Activated T-cell treated with anti-CD3 and anti-CD28 coated beads for 48 hours (primary cell): ENCODE results near the gene CAMTA1.
"Not testable (repeated sequence)": the region's sequence is repeated elsewhere in the genome, so short reads cannot be mapped to it uniquely, and the experiment has no call there.

ENCODE experiments used
- DNase-seq: peaks from one replicate; pipeline ENCODE4 v3.0.0-alpha.2; 2020; ENCODE audit warnings: low read depth

Gene CAMTA1

DNA sequence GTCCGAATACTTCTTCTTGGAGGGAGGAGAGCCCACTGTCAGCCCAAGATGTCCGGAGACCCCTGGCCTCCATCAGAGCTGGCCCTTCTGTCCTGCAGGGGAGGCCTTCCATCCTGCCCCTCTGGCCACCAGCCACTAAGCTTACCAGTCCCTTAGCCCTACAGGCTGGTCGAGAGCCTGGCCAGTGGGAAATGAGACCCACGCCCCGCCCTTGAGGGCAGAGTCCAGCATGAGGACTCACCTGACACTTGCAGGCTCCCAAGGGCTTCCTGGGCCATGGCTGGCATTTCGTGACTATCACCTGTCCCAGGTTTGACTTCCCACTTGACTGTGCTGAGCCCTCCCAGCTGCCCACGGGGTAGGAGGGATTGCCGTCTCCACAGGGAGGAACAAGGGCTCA is 624.0 kb downstream of the CAMTA1 start:
- no peak for DNase-seq

DNA sequence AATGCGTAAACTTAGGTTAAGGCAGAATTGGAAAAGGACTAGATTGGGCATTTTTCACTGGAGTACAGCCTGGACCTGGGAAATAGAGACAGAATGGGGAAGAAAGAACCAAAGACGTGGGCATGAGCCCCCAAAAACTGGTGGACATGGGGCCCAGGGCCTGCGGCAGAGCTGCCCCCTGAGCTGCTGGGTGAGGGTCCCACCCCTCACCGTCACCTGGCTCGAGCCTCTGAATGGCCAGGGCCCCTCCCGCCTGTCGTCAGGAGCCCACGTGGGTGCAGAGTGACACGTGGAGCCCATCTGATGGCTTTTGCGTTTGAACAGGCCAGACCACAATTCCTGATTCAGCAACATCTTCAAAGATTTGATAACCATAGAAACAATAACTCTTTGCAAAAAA is 624.9 kb downstream of the CAMTA1 start:
- no peak for DNase-seq

DNA sequence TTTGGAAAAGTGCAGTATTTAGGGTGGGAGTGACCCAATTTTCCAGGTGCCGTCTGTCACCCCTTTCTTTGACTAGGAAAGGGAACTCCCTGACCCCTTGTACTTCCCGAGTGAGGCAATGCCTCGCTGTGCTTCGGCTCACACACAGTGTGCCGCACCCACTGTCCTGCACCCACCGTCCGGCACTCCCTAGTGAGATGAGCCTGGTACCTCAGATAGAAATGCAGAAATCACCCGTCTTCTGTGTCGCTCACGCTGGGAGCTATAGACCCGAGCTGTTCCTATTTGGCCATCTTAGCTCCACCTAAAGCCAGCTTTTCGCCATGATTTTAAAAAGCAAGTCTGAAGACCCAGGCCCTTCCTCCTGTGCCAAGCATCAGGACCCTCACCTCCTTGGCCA is 632.4 kb downstream of the CAMTA1 start:
- DNase-seq: not testable (repeated sequence)

GRCh38 chr1:7418442-7419080 is 633.3 kb downstream of the CAMTA1 start:
- no peak for DNase-seq

GRCh38 chr1:7420098-7420445 is 634.8 kb downstream of the CAMTA1 start:
- no peak for DNase-seq

- DNase-seq: no peak
These were observed 635.3 kb downstream of the CAMTA1 start for GRCh38 chr1:7420470-7421100.

- no peak for DNase-seq
These were observed 636.3 kb downstream of the CAMTA1 start for GRCh38 chr1:7421471-7422075.

DNA sequence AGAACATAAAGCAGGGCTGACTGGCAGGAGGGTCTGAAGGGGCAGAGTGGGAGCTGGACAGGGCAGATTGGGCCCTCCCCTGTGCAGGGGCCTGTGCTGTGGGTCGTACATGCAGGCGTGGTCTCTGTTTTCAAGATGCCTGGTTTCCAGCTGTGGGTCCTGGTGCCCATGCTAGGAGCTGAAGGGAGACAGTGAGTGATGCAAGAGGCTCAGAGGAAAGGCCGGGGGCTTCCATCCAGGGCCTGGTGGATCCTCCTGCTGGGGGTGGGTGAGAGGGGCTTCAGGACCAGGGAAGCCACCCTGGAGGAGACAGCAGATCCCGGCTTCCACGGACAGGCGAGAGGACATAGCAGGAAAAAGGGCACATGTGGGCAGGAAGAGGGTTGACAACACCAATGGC is 636.8 kb downstream of the CAMTA1 start:
- no peak for DNase-seq

GRCh38 chr1:7422561-7422960 is 637.3 kb downstream of the CAMTA1 start:
- DNase-seq: no peak

GRCh38 chr1:7422966-7423365 is 637.7 kb downstream of the CAMTA1 start:
- no peak for DNase-seq

DNA sequence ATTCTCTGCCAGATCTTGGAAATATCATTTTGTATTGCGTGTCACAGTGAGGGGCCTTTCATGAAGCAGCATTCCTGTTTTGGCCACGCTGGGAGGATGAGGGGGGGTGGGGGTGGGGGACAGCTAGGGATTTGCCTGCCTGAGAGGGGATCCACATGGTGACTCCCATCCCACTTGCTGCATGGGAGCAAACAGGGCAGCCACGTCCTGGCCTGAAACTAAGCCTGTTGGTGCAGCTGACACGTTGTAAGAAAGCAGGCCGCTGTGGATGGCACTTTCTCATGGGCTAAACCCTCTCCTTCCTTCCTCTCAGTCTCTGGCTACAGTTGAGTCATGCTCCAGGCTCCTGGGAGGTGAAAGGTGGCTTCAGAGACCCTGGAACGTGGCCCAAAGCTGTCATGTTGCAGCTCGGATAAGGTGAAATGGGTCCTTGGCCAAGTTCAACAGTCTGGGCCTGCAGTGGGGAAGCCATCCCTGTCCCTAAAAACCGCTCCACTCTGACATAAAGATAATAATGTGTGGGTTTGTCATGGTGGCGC is 639.2 kb downstream of the CAMTA1 start:
- no peak for DNase-seq

DNA sequence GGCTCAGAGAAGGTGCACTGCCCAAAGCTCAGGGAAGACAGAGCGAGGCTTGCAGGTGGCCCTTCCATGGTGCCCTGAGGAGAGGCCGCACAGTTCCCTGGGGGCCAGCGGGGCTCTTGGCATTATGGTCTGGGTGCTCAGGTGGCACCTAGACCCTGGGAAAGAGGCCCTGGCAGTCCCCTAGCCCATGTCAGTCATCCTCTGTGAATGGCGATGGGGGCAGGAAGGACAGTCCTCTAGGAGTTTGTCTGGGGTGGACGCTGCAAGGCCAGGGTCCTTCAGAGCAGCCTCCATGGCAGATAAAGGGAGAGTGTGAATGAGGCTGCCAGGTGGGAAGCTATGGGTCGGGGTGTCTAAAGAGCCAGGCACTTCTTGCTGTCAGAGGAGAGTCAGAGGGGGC is 640.0 kb downstream of the CAMTA1 start:
- DNase-seq: no peak

- no peak for DNase-seq
These were observed 640.5 kb downstream of the CAMTA1 start for GRCh38 chr1:7425771-7426170.

DNA sequence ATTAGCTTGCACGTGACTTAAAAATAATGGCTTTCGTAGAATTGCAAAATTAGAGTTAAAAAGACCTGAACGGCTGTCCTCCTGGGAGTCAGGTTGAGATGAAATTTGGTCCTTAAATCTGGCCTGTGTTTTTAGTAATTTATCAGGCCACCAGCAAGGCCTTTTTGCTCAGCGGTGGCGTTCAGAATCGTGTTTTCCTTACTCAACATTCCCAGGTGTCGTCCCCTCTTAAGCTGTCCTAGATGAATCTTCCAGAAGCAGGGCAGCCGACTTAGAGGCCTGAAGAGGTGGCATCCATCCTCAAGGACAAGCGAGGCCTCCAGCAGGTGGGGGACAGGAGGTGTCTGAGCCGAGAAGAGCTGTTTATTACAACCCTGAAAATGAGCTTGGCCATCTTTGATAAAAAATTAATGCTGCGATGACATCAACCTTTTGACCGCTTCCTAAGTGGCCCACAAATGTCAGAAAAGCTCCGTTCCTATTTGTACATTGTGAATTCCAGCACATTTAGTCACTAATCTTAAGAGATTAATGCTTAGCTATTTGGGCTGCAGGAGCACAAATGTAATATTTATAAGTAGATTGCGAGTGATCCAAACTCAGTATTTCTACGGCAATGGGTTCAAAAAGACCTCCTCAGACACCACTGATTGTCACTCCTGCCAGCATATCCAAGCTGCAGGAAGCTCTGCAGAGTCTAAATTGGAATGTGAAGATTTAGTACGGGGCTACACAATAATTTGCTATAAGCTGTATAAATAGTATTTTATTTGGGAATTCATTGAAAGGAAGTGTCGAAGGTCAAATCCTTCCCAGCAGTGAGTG is 641.7 kb downstream of the CAMTA1 start:
- no peak for DNase-seq

DNA sequence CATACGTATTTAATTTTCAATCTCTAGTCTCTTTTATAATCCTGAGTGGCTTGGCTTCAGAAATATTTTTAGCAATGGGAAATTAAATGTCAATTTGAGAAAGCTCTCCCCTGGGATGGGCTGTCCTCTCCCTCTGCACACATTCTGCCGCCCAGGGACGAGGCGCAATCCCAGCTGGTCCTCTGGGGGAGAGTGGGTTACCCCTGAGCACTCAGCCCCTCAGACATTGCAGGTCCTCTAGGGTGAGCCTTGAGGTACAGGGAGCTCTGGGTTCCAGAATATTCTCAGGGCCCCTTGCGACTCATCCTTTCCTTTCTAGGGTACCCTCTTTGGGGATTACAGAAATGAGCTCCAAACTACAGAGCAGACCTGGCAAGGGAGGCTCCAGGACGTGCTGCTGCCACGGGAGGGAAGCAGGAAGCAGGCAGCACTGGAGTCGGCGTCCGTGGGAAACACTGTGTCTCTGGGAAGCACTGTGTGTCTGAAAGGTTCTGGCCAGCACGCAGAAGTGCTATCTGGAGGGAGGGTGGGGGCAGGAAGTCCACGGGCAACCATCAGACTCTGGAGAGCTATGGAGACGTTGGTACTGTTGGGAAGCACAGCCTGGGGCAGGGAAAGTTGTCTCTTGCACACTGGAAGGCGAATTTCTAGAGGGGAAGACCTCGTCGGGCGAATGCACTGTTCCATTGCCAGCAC is 642.5 kb downstream of the CAMTA1 start:
- DNase-seq: no peak

- DNase-seq: no peak
These were observed 644.0 kb downstream of the CAMTA1 start for GRCh38 chr1:7429290-7429689.

GRCh38 chr1:7430047-7430608 is 644.9 kb downstream of the CAMTA1 start:
- DNase-seq: no peak

DNA sequence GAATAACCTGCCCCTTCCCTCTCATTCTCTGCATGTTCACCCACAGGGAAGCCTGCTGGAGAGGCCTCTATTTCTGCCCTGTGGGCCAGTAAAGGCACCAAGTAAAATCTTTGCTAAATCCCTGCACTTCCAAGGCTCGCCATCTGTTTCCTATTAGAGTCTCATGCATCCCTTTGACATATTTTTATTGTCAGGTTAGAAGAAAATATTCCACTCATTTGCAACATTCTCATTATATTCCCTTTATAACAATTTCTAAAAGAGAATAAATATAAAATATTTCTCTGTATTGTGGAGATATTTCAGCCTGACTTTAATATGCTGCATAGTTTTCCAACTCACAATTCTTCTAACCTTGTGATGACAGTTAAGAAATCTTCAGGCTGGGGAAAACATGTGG is 645.4 kb downstream of the CAMTA1 start:
- no peak for DNase-seq

DNA sequence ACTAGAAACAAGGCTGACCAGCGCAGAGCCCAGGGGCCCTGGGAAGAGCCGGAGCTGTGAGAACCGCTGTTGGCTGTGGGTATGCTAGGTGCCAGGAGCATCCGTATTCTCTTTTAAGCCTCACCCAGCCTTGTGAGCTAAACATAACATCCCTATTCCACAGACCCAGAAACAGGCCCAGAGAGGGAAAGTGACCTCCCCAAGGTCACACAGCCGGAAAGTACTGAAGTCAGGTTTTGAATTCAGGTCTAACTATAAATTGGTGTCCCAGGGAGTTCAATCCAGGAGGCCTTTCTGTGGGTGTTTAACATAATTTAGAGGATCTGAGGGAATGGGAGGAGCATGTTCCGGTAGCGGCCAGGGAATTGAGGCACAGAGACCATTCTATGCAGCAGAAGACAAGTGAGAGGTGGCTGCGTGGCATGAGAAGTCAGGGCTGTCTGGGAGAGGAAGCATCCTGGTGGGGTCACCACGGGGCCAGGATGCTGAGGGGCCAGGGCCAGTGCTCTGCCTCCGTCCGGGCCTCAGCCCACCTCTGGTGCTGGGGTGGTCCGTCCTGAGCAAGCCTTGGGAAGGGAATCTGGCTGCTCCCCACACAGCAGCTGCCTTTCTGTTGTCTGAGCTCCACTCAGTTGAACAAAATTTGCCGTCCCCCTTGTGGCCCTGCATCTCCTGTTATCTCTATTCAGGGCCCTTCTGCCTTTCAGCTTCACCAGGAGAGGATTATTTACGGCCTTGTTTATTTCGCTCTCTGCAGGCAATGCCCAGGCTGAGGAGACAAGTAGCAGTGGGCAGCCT is 647.0 kb downstream of the CAMTA1 start:
- no peak for DNase-seq

DNA sequence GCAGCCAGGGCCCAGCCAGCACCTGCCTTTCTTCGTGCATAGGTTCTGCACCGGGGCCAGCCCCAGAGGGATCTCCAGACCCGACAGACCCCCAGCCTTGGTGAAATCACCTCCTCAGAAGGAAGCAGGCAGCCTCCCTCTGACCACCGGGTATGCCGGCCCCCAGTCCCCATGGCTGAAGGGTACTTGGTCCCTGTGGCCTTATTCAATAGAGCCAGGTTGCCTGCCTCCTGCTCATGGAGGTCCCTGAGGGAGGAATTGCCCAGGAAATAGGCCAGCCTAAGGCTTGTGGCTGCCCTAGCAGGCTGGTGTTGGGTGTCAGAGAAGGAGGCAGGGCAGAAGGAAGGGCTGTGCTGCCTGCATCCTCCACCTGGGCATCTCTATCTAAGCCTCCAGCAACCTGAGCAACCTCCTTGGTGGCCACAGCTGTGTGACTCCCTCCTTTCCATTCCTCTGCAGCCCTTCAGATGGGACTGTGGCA is 647.7 kb downstream of the CAMTA1 start:
- no peak for DNase-seq

- DNase-seq: no peak
These were observed 649.3 kb downstream of the CAMTA1 start for GRCh38 chr1:7434566-7434965.
